HEK293T (cell line): ENCODE measurements around the gene NUSAP1.
"Not testable (repeated sequence)": the region's sequence is repeated elsewhere in the genome, so short reads cannot be mapped to it uniquely, and the experiment has no call there.

ENCODE experiments used
- ARNT ChIP-seq: fragments of 450-650 bp; IDR thresholded peaks from 2 replicates; pipeline ENCODE4 v1.6.1; 2017; ENCODE audit warnings: mild to moderate bottlenecking
- CTBP1 ChIP-seq: fragments of 450-650 bp; IDR thresholded peaks from 2 replicates; pipeline ENCODE4 v1.6.1; 2016; ENCODE audit warnings: borderline replicate concordance
- FOXA1 ChIP-seq: fragments of 450-650 bp; IDR thresholded peaks from 2 replicates; pipeline ENCODE4 v1.6.1; 2016; ENCODE audit warnings: mild to moderate bottlenecking
- NFRKB ChIP-seq: fragments of 450-650 bp; IDR thresholded peaks from 2 replicates; pipeline ENCODE4 v1.6.1; 2016; ENCODE audit warnings: mild to moderate bottlenecking, moderate library complexity
- TARDBP ChIP-seq: fragments of 450-650 bp; IDR thresholded peaks from 2 replicates; pipeline ENCODE4 v1.6.1; 2016
- ZNF384 ChIP-seq: fragments of 450-650 bp; IDR thresholded peaks from 2 replicates; pipeline ENCODE4 v1.6.1; 2016

DNA sequence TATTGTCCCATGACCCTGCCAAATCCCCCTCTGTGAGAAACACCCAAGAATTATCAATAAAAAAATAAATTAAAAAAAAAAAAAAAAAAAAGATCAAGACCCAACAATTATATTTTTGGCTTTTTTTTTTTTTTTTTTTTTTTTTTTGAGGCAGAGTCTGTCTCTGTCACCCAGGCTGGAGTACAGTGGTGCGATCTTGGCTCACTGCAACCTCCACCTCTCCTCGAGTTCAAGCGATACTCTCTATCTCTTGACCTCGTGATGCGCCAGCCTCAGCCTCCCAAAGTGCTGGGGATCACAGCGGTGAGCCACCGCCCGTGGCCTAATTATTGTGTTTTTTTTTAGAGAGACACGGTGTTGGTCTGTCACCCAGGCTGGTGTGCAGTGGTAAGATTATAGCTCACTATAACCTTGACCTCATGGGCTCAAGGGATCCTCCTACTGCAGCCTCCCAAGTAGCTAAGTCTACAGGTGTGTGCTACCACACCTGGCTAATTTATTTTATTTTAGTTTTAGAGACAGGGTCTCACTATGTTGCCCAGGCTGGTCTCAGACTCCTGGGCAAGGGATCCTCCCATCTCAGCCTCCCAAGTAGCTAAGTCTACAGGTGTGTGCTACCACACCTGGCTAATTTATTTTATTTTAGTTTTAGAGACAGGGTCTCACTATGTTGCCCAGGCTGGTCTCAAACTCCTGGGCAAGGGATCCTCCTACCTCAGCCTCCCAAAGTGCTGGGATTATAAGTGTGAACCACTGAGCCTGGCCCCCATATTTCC is 51.5 kb downstream of the NUSAP1 start:
- TF ChIP-seq CTBP1, TARDBP, FOXA1, NFRKB, ZNF384, ARNT: not testable (repeated sequence)
